ENCODE measurements around the gene CTNND2.

DNA sequence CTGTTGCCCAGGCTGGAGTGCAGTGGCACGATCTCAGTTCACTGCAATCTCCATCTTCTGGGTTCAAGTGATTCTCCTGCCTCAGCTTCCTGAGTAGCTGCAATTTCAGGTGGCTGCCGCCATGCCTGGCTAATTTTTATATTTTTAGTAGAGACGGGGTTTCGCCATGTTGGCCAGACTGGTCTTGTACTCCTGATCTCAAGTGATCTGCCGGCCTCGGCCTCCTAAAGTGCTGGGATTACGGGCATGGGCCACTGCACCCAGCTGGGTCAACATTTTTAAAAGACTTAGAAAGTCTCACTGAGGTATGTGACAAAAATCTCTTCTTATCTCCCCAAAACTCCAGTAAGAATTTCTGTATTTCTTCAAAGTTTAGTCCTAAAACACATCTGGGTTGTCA lies 211.6 kb downstream of the CTNND2 start:
- TF ChIP-seq, protein P1, sequence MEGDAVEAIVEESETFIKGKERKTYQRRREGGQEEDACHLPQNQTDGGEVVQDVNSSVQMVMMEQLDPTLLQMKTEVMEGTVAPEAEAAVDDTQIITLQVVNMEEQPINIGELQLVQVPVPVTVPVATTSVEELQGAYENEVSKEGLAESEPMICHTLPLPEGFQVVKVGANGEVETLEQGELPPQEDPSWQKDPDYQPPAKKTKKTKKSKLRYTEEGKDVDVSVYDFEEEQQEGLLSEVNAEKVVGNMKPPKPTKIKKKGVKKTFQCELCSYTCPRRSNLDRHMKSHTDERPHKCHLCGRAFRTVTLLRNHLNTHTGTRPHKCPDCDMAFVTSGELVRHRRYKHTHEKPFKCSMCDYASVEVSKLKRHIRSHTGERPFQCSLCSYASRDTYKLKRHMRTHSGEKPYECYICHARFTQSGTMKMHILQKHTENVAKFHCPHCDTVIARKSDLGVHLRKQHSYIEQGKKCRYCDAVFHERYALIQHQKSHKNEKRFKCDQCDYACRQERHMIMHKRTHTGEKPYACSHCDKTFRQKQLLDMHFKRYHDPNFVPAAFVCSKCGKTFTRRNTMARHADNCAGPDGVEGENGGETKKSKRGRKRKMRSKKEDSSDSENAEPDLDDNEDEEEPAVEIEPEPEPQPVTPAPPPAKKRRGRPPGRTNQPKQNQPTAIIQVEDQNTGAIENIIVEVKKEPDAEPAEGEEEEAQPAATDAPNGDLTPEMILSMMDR (IDR thresholded peaks at IDR 0.05) = no peak
- TF ChIP-seq EP300 (IDR thresholded peaks at IDR 0.05) = no peak
- no peak for TF ChIP-seq POLR2A (IDR thresholded peaks at IDR 0.05)
